Nephron progenitor cell (in vitro differentiated cells): Measurements from ENCODE around the gene ZNF747.

Experiments used
- DNase-seq: peaks from one replicate; pipeline ENCODE4 v3.0.0; 2021
- H3K27ac Mint-ChIP-seq: 2 replicates; pipeline ENCODE4 v1.8.0; 2021; ENCODE audit warnings: mild to moderate bottlenecking, moderate library complexity, mixed read lengths
- H3K27me3 Mint-ChIP-seq: 2 replicates; pipeline ENCODE4 v1.8.0; 2021; ENCODE audit warnings: mild to moderate bottlenecking, low read depth, mixed read lengths; ENCODE audit not compliant: poor library complexity
- H3K36me3 Mint-ChIP-seq: 2 replicates; pipeline ENCODE4 v1.8.0; 2021; ENCODE audit warnings: low read depth, mixed read lengths
- H3K4me1 Mint-ChIP-seq: 2 replicates; pipeline ENCODE4 v1.8.0; 2021; ENCODE audit warnings: mixed read lengths
- H3K4me3 Mint-ChIP-seq: 2 replicates; pipeline ENCODE4 v1.8.0; 2021; ENCODE audit warnings: mild to moderate bottlenecking, moderate library complexity, mixed read lengths
- H3K9me3 Mint-ChIP-seq: 2 replicates; pipeline ENCODE4 v1.8.0; 2021; ENCODE audit warnings: mild to moderate bottlenecking, moderate library complexity, mixed read lengths
- TF ChIP-seq, protein P1 (sequence below): fragments of 200-600 bp; sonication (generic); IDR thresholded peaks from 2 replicates; pipeline ENCODE4 v1.5.0; 2021; ENCODE audit warnings: antibody characterized with exemption

The ZNF747 gene

DNA sequence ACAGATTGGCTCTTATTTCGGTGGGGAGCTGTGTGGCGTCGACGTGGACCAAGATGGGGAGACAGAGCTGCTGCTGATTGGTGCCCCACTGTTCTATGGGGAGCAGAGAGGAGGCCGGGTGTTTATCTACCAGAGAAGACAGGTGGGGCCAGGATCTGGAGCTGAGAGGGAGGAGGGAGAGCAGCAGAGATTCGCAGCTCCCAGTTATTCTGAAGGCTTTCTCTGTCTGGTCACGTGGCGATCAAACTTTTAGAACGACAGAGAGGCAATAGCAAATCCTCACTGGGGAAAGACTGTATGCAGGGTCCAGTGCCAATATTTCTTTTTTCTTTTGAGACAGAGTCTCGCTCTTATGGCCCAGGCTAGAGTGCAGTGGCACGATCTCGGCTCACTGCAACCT lies 39.9 kb downstream of the ZNF747 start:
- Mint-ChIP-seq H3K27ac (no peak overlapping the region), H3K27me3 (peaks cover 29% of the 10 kb centered on the region), H3K4me3 (no peak overlapping the region), H3K4me1 (peaks cover 10% of the 10 kb centered on the region), H3K36me3 (no peaks in the 10 kb centered on the region), H3K9me3 (no peaks in the 10 kb centered on the region)
- TF ChIP-seq, protein P1, sequence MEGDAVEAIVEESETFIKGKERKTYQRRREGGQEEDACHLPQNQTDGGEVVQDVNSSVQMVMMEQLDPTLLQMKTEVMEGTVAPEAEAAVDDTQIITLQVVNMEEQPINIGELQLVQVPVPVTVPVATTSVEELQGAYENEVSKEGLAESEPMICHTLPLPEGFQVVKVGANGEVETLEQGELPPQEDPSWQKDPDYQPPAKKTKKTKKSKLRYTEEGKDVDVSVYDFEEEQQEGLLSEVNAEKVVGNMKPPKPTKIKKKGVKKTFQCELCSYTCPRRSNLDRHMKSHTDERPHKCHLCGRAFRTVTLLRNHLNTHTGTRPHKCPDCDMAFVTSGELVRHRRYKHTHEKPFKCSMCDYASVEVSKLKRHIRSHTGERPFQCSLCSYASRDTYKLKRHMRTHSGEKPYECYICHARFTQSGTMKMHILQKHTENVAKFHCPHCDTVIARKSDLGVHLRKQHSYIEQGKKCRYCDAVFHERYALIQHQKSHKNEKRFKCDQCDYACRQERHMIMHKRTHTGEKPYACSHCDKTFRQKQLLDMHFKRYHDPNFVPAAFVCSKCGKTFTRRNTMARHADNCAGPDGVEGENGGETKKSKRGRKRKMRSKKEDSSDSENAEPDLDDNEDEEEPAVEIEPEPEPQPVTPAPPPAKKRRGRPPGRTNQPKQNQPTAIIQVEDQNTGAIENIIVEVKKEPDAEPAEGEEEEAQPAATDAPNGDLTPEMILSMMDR = no peak
- DNase-seq = no peak

DNA sequence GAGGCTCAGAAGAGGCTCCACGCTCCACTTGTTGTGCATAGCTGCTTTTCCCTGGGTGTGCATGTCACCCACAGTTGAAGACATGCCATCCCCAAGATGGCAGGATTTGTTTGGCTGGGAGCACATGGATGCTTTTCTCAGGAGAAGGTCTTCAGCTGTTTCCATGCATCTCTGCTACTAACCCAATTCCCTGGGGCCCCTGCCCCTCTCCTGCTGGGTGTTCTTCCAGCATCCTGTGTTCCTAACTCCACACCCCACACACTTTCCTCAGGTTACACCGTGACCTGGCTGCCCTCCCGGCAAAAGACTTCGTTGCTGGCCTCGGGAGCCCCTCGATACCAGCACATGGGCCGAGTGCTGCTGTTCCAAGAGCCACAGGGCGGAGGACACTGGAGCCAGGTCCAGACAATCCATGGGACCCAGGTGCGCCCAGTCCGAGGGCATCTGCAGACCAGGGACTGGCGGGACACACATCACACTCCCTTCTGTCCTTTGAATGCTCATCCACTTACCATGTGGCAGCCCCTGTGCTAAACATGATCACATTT lies 40.6 kb downstream of the ZNF747 start:
- peaks cover 12% of the 10 kb centered on the region for H3K4me1 Mint-ChIP-seq
- TF ChIP-seq, protein P1 = no peak
- H3K4me3 Mint-ChIP-seq = peak overlapping the region; percentile 43

DNA sequence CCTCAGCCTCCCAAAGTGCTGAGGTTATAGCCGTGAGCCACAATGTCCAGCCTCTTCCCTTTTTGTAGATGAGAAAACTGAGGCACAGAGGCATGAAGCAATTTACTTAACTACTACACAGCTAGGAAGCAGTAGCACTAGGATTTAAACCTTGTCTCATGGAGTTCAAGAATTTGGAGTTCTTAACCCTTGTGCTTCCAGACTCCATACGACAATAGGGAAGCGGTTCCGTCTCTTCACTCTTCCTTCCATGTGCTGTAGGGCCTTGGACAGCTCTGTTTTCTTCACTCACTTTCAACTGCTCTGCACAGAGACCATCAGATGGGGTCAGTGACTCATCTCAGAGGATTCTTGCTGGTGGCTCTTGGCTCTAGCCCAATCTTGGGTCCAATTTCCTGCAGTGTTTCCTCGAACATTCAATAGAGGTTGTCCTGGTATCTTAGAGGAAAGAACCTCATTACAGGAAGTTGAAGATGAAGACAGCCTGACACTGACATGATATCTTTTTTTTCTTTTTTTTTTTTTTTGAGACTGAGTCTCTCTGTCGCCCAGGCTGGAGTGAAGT lies 42.8 kb downstream of the ZNF747 start:
- Mint-ChIP-seq H3K4me1 (peaks cover 17% of the 10 kb centered on the region), H3K4me3 (no peak overlapping the region), H3K36me3 (no peaks in the 10 kb centered on the region), H3K9me3 (no peaks in the 10 kb centered on the region), H3K27ac (no peak overlapping the region), H3K27me3 (peaks cover 41% of the 10 kb centered on the region)
- DNase-seq = no peak
- TF ChIP-seq, protein P1 = no peak

More for the DNA sequence above, 40.6 kb downstream of the ZNF747 start:
- H3K36me3 Mint-ChIP-seq = no peaks in the 10 kb centered on the region
- peaks cover 34% of the 10 kb centered on the region for H3K27me3 Mint-ChIP-seq
- no peak overlapping the region for H3K27ac Mint-ChIP-seq
- H3K9me3 Mint-ChIP-seq = no peaks in the 10 kb centered on the region
- DNase-seq = peak; percentile 18

DNA sequence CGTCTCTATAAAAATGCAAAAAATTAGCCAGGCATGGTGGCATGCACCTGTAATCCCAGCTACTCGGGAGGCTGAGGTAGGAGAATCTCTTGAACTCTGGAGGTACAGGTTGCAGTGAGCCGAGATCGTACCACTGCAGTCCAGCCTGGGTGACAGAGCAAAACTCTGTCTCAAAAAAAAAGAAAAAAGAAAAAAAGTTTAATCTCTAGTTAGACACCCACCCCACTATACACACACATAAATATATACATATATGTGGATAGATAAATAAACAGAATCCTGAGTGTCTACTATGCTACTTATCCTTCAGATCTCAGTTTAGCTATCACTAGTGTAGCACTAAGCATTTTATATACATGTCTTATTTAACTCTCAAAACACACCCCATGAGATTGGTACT lies 43.4 kb downstream of the ZNF747 start:
- TF ChIP-seq, protein P1 = no peak
- Mint-ChIP-seq H3K27ac (no peak overlapping the region), H3K36me3 (no peaks in the 10 kb centered on the region)

DNA sequence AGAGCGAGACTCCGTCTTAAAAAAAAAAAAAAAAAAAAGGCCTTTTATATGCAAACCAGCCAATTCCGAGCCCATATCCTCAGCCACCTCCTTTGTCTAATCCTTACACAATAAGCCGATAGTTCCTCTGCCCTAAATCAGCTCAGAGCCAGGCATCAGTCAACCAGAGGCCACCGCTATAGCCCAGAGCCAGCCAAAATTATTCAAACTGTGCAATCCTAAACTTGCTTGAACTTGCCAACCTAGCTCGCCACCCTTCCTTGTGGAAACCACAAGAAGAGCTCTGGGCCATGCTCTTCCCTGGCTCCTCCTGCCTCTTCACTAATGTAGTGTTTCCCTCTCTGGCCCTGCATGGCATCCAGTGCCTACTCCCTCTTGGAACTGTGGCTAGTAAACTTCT lies 44.4 kb downstream of the ZNF747 start:
- peaks cover 36% of the 10 kb centered on the region for H3K27me3 Mint-ChIP-seq
- DNase-seq = no peak
- peaks cover 29% of the 10 kb centered on the region for H3K4me1 Mint-ChIP-seq
- peak overlapping the region; percentile 37 for H3K27ac Mint-ChIP-seq
- TF ChIP-seq, protein P1 = no peak
- no peak overlapping the region for H3K4me3 Mint-ChIP-seq
- no peaks in the 10 kb centered on the region for H3K9me3 Mint-ChIP-seq
- no peaks in the 10 kb centered on the region for H3K36me3 Mint-ChIP-seq

More for the DNA sequence above, 43.4 kb downstream of the ZNF747 start:
- Mint-ChIP-seq H3K27me3 (peaks cover 39% of the 10 kb centered on the region), H3K4me3 (no peak overlapping the region), H3K9me3 (no peaks in the 10 kb centered on the region), H3K4me1 (peaks cover 21% of the 10 kb centered on the region)
- DNase-seq = no peak
